NCI-H82 (cell line): ENCODE data around the gene DRG2.
A peak's percentile ranks its signal among the peaks of the same experiment; 100 is the strongest.

Experiments
- DNase-seq: peaks from one replicate; lab custom pipeline; 2025; lab: John Stamatoyannopoulos, UW

Gene DRG2

DNA sequence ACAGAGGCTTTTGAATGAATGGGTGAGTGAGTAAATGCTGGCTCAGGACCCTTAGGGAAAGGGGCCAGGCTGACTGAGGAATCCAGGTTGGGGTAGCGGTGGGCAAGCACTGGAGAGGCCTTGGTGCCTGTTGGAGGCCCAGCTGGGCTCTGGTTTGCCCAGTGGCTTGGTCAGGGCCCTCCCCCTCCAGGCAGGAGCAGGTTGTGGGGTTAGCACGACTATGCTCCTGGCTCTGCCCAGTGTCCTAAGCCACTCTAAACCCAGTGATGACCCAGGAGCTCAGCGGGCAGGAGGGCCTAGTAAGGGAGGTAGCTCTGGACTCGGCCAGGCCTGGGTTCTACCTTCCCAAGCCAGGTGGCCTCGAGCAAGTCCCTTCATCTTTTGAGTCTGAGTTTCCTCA lies 28.3 kb downstream of the DRG2 start:
- DNase-seq, result no peak

DNA sequence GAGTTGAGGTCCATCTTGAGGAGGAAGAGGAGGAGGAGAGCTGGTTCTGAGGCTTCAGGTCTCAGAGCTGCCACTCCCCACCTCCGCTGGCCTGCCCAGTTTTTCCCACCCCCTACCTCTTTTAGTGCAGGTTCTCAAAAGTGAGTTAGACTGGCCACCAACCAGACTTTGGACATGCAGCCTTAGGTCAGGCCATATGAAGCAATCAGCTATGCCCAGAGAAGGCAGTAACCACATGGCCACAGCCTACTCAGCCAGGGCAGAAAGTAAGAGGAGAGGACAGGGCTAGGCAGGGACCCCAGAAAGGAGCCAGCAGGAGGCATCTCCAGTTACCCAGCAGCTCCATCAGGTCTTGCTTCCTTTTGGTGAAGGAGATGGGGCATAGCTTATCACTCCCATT lies 29.8 kb downstream of the DRG2 start:
- no peak for DNase-seq

DNA sequence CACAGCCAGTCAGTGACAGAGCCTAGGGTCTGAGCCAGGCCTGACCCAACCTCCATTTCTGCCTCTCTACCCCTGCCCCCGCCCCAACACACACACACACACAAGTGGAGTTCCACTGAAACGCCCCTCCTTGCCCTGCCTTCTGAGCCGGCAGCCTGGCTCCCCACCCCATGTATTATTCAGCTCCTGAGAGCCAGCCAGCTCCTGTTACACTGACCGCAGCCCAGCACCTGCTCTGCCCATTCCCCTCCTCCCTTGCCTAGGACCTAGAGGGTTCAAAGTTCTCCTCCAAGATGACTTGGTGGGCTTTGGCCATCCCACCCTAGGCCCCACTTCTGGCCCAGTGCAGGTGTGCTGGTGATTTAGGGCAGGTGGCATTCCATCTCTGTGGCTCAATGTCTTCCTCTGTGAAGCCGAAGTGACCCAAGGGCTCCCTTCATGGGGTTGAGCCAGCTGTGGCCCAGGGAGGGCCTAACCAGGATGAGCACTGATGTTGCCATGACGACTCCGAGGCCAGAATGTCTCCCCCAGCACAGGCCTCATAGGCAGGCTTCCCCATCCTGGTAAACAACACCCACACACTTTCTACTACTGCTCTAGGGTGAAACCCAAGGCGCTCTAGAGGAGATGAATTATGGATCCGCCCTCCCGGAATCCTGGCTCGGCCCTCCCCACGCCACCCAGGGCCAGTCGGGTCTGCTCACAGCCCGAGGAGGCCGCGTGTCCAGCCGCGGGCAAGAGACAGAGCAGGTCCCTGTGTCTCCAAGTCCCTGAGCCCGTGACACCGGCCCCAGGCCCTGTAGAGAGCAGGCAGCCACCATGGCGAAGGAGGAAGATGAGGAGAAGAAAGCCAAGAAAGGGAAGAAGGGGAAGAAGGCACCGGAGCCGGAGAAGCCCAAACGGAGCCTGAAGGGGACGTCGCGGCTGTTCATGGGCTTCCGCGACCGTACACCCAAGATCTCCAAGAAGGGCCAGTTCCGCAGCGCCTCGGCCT lies 30.5 kb downstream of the DRG2 start:
- no peak for DNase-seq

DNA sequence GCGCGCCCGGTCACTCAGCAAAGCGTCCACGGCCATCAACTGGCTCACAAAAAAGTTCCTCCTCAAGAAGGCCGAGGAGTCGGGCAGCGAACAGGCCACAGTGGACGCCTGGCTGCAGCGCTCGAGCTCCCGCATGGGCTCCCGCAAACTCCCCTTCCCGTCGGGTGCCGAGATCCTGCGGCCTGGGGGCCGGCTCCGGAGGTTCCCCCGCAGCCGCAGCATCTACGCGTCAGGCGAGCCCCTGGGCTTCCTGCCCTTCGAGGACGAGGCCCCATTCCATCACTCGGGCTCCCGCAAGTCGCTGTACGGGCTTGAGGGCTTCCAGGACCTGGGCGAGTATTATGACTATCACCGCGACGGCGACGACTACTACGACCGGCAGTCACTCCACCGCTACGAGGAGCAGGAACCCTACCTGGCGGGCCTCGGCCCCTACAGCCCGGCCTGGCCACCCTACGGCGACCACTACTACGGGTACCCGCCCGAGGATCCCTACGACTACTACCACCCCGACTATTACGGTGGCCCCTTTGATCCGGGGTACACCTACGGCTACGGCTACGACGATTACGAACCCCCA lies 31.5 kb downstream of the DRG2 start:
- DNase-seq, result no peak

DNA sequence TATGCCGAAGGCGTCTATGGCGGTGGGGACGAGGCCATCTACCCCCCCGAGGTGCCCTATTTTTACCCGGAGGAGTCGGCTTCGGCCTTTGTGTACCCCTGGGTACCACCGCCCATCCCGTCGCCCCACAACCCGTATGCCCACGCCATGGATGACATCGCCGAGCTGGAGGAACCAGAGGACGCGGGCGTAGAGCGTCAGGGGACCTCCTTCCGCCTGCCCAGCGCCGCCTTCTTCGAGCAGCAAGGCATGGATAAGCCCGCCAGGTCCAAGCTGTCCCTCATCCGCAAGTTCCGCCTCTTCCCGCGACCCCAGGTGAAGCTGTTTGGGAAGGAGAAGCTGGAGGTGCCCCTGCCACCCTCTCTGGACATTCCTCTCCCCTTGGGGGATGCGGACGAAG lies 32.2 kb downstream of the DRG2 start:
- no peak for DNase-seq

DNA sequence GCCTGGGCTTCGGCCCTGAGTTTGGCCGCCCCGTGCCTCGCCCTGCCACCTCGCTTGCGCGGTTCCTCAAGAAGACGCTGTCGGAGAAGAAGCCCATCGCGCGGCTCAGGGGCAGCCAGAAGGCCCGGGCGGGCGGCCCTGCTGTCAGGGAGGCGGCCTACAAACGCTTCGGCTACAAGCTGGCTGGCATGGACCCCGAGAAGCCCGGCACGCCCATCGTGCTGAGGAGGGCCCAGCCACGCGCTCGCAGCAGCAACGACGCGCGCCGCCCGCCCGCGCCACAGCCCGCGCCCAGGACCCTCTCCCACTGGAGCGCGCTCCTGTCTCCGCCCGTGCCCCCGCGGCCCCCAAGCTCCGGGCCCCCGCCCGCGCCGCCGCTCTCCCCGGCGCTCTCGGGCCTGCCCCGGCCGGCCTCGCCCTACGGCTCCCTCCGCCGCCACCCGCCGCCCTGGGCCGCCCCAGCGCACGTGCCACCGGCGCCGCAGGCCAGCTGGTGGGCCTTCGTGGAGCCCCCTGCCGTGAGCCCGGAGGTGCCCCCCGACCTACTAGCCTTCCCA lies 32.8 kb downstream of the DRG2 start:
- DNase-seq, result no peak

DNA sequence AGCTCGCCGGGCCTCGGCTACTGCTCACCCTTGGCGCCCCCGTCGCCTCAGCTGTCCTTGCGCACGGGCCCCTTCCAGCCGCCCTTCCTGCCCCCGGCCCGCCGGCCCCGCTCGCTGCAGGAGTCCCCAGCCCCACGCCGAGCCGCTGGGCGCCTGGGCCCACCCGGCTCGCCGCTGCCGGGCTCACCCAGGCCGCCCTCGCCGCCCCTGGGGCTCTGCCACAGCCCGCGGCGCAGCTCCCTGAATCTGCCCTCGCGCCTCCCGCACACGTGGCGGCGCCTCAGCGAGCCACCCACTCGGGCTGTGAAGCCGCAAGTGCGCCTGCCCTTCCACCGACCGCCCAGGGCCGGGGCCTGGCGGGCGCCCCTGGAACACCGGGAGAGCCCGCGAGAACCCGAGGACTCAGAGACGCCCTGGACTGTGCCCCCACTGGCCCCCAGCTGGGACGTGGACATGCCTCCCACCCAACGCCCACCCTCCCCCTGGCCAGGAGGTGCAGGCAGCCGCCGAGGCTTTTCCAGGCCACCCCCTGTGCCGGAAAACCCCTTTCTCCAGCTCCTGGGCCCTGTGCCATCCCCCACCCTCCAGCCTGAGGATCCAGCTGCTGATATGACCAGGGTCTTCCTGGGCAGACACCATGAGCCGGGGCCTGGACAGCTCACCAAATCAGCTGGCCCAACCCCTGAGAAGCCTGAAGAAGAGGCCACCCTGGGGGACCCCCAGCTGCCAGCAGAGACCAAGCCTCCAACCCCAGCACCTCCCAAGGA lies 33.6 kb downstream of the DRG2 start:
- no peak for DNase-seq

DNA sequence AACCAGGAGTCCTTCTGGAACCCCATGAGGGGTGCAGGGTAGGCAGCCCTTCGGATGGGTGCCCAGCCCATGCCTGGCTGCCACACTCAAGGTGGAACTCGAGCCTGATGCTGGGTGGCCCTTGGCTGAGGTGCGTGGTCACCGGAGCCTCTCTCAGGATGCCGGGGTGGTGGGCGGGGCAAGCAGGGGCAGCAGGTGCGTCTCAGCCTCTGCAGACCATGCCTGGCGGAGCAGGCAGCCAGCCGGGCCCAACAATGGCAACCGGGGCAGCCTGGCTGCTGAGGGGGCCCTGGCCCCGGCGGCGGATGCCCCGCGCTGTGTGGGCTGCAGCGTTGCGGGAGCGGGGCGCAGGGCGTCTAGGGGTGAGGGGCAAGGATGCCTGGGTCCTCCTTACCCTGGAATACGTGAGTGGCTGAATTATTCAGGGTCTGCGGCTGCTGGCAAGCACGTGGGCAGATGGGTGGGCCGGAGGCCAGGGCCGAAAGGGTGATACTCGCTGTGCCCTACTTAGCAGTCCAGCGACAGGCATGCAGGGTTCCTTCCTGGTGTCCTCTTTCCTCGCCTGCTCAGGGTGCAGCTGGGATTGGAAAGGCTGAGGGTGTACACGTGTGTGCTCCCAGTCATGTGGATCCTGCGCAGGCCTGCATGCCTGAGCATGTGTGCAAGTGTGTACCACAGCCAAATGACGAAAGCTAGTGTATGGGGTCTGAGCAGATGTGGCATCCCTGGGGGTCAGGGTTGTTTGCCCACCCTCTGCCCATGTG lies 35.4 kb downstream of the DRG2 start:
- no peak for DNase-seq

DNA sequence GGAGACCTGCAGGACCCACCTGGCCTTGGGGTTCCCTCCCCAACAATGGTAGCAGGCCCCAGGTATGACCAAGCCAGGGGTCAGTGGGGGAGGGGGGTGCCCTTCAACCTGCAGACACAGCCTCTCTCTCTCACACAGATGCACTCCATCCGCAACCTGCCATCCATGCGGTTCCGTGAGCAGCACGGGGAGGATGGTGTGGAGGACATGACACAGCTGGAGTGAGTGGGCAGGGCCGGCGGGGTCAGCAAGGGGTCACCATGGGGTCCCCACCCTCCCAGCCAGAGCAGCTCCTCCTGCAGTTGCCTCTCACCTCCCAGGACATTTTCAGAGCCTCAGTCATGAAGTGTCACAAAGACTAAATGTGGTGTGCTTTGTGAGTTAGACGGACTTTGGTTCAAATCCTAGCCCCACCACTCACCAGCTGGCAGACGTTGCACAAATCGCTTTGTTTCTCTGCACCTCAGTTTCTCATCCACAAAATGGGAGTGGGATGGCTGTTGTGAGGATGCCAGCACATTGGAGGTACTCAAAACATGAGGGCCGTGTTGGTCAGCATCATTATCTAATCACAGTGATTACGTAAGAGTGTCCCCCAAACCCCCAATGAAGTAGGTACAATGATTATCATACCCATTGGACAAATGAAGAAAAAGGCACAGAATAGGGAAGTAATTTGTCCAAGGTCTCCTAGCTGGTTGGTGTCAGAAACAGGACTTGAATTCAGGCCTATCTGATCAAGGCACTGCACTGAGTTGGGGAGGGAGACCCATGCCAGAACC lies 36.8 kb downstream of the DRG2 start:
- no peak for DNase-seq

DNA sequence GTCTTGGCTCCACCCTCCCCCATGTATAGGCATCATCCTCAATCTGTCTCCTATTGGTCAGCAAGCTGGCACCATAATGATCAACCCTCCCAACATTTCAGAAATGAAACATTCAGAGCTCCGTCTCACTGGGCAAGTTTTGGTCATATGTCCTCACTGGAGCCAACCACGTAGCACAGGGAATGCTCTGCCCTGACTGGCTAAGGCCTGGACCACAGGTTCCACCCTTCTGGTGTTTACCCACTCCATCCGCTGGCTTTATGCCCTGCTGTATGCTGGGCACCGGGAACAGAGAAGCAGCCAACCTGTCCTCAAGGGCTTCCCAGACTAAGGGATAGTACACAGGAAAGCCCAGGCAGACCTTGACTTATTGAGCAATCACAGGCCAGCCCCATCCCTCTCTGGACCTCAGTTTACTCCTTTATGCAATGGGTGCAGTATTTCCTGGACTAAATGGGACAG lies 41.3 kb downstream of the DRG2 start:
- no peak for DNase-seq

DNA sequence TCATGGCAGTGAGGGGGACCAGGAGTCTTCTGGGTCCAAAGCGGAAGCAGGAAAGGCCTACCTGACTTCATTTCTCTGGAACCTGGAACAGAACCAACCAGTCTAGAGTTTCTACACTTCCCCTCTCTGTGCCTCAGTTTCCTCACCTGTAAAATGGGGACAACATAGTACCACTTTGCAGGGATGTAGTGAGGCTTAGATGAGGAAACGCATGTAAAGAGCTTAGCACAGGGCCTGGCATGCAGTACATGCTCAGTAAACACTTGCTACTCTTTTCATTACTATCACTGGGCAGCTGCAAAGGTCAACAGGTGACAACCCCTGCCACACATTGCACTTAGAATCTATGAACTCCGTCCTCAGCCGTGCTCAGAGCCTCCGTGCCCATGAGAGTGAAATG lies 45.0 kb downstream of the DRG2 start:
- no peak for DNase-seq

DNA sequence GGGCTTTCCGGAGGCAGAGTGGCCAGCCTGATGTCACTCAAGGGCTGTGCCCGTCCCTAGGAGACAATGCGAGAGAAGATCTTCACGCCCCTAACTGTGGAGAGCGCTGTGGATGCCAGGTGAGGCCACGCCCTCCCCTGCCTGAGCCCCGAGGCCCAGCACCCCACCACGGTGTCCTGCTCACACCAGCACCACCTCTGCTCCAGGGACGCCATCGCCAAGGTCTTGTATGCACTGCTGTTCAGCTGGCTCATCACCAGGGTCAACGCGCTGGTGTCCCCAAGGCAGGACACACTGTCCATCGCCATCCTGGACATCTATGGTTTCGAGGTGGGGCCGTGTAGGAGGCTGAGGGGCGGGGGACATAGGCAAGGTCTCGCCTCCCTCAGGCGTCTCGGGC lies 48.6 kb downstream of the DRG2 start:
- no peak for DNase-seq

DNA sequence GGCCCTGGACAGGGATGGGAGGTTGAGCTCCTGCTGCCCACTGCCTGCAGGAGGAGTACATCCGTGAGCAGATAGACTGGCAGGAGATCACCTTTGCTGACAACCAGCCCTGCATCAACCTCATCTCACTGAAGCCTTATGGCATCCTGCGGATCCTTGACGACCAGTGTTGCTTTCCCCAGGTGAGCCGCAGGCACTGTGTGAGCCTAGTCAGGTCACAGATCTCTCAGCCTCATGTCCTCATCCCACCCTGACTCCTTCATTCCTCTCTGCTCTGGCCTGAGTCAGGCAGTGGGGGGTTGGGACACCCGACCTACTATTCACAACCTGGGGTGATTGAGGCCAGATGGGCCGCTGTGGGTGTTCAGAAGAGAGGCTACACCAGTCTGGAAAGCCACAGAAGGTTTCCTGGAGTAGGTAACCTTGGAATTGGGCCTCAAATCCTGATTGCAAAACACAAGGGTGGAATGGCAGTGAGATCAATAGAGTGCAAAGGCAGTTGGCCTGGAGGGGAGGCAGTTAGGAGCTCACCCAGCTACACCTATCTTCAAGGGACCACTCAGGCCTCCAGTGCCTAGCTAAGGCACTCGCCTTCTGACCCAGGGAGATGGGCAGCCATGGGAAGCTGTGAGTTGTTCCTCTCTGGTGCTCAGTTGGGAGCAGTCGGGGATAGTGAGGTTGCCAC lies 50.5 kb downstream of the DRG2 start:
- no peak for DNase-seq

DNA sequence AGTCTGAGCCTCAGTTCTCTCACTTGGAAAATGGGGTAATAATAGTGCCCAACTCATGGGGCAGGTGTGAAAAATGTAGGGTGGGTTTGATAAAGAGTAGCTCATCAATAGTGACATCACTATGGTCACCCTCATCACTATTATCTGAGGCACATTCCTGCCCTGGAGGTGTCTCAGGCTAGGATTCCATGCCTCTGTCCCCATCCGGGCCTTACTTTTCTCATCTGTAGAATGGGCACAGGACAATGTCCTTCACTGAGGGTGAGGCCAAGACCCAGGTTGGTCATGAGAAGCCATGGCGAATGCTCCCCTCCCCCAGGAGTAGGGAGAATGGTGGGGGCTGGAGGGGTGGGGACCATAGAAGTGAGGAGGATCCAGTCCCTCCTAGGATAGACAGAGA lies 51.3 kb downstream of the DRG2 start:
- no peak for DNase-seq

DNA sequence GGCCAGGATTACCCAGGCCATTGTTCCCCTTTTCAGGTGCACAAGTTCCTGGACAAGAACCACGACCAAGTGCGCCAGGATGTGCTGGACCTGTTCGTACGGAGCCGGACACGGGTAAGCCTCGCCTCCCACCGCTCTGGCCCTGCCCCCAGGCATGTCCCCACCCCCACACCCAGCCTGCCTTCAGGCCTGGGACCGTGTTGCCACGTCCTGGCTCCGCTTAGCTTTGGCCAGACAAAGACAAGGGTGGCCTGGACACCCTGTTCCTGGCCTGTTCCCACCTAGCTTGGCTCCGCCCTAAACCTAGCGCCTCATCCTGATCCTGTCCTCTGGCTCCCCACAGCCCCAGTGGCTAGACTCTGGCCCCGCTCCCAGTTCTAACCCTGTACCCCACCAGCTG lies 51.8 kb downstream of the DRG2 start:
- no peak for DNase-seq

DNA sequence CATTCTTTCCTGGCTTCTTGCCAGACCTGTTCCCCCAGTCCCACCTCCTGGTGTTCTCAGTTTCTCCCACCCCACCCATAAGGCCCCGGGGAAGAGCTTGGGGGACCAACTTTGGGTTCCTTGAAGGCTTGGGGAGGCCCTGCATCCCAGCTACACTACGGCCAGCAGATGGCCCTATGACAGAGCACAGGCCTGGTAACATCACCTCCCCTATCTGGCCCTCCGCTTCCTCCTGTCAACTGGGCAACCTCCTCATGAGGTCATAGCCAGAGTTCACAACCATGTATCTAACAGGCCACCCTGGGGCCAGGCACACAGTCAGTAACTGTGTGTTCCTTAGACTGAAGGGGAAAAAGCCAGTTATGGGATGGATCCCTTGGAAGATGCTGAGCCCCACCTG lies 52.2 kb downstream of the DRG2 start:
- no peak for DNase-seq

DNA sequence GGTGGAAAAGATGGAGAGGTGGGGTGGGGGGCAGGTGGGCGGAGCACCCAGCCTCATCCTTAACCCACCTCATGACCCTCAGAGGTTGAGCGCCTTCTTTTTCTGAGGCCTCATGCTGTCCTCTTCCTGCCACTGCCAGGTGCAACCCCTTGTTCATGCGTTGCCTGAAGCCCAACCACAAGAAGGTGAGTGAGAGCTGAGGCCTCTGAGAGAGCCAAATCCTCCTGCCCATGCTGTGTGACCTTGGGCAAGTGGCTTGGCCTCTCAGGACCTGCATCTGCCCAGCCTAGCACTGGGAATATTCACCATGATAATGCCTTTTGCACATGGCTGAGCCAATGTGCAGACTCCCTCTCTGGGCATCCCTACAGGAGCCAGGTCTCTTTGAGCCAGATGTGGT lies 52.9 kb downstream of the DRG2 start:
- DNase-seq, result no peak

DNA sequence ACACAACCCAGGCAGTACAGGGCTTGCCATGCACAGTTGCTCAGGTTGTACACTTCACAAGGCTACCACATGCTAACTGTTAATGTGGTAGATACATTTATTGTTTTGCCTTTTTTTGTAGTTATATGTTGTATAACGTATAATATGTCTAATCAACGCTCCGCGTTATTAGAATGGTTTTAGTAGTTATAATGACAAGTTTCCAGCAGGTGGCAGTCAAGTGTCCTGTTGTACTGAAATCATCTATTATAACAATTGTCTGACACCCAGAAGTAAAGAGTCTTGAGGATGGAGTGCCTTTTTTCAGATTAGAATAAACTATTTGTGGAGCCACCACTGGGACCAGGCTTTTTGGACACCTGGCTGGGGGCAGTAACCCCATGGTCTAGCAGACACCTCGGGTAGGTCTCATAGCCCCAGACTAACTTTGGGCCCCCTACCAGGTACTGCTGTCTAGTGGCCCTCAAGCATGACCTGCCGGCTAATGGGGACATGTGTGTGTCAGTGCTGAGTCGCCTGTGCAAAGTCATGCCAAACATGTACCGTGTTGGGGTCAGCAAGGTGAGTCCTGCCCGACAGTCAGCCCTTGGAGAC lies 53.6 kb downstream of the DRG2 start:
- DNase-seq, result peak; percentile 84

DNA sequence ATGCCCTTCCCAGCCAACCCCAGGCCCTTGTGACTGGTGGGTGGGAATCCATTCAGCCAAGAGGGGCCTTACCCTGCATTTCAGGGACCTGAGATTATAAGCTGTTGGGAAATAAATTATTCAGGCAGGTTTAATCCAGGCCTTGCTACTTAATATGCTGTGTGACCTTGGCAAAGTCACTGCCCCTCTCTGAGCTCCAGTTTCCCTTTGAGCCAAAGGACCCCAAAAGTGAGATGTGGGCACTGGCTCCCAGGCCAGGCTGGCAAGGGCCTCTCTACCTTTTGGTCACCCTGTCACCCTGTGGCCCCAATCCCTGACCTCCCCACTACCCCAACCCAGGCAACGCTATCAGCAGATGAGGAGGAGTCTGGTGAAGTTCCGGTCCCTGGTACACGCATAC lies 54.7 kb downstream of the DRG2 start:
- DNase-seq, result no peak
